Measurements from ENCODE around the gene EIF5AL1.
"Not testable (repeated sequence)": the region's sequence is repeated elsewhere in the genome, so short reads cannot be mapped to it uniquely, and the experiment has no call there.

GRCh38 chr10:79509306-79509933, 2.9 kb upstream of the EIF5AL1 start:
- TF ChIP-seq CTCF (tag by site-specific recombination; IDR thresholded peaks at IDR 0.05); HOXD13 (CRISPR knock-in tag; IDR thresholded peaks at IDR 0.05; ENCODE audit: borderline replicate concordance); ZNF621 (tag by site-specific recombination; IDR thresholded peaks at IDR 0.05); YY1 (tag by site-specific recombination; IDR thresholded peaks at IDR 0.05); ZNF561 (tag by site-specific recombination; IDR thresholded peaks at IDR 0.05; ENCODE audit: borderline replicate concordance); ZBTB21 (tag by site-specific recombination; IDR thresholded peaks at IDR 0.05); ZNF768 (tag by site-specific recombination; IDR thresholded peaks at IDR 0.05): not testable (repeated sequence)

Data from HEK293 (cell line).